ENCODE results near the gene ATP2B2. TPM values are rescaled to one million over a fixed set of nuclear protein-coding genes. Genes with fewer than 3 reads are reported as not detected.

The ATP2B2 gene
- total and polyA plus RNA-seq, 2 donors (not counting 1 experiment from before 2014, with no cell fraction given), result not detected

- ChIA-PET CTCF (no interaction called here), POLR2A (no interaction called here)
- no peak for ATAC-seq (ENCODE audit: low read depth)
- H3K27me3 ChIP-seq (replicated peaks in 1 of 4; ENCODE audit: control extremely low read depth in 1 of 4, control insufficient read depth in 3 of 4, insufficient read depth in 4 of 4, low read length in 3 of 4), result no peaks in the 10 kb centered on the region
- Mint-ChIP-seq H3K4me1 (peaks cover 7% of the 10 kb centered on the region), H3K27ac (no peak overlapping the region), H3K27me3 (peaks cover 24% of the 10 kb centered on the region), H3K4me3 (no peak overlapping the region), H3K9me3 (ENCODE audit: insufficient read depth) (no peaks in the 10 kb centered on the region)
- no peak overlapping the region for H2AFZ ChIP-seq (ENCODE audit: insufficient read depth, low read depth, low read length, poor library complexity, severe bottlenecking)
- 86% methylated on average over 3 of the region's 6 CpGs for WGBS (ENCODE audit: insufficient coverage)
- no peak overlapping the region for H3K4me3 ChIP-seq (ENCODE audit: control extremely low read depth in 1 of 5, extremely low read depth in 1 of 5, insufficient read depth in 1 of 5, low read depth in 2 of 5, low read length in 4 of 5)
- no peaks in the 10 kb centered on the region for H4K20me1 ChIP-seq (ENCODE audit: control insufficient read depth, insufficient read depth, low read length, poor library complexity, severe bottlenecking)
- H3K4me1 ChIP-seq (ENCODE audit: control insufficient read depth in 2 of 2, insufficient read depth in 2 of 2, low read length in 2 of 2), result peaks cover 0 to 11% of the 10 kb centered on the region in 2 donors
- H3K79me2 ChIP-seq (ENCODE audit: control insufficient read depth, insufficient read depth, low read length), result no peaks in the 10 kb centered on the region
- no peaks in the 10 kb centered on the region for H3K36me3 ChIP-seq (replicated peaks in 1 of 2; ENCODE audit: control extremely low read depth in 1 of 2, control insufficient read depth in 1 of 2, extremely low read depth in 1 of 2, insufficient read depth in 2 of 2, low read length in 1 of 2)
- H3K9me3 ChIP-seq (ENCODE audit: control extremely low read depth in 1 of 3, control insufficient read depth in 2 of 3, insufficient read depth in 1 of 3, low read length in 2 of 3), result peaks cover 0 to 2% (median 0%) of the 10 kb centered on the region in 3 donors
- intact Hi-C loops (cut with micrococcal nuclease), result no loop called here
- no peak for TF ChIP-seq CTCF (IDR thresholded peaks at IDR 0.05)
- TF ChIP-seq EZH2 (IDR thresholded peaks at IDR 0.05; ENCODE audit: borderline replicate concordance, insufficient read depth, low read depth, low read length, poor library complexity, severe bottlenecking), result no peak
- H3K4me2 ChIP-seq (replicated peaks; ENCODE audit: low read depth, low read length, poor library complexity, severe bottlenecking), result no peak overlapping the region
- H3K9ac ChIP-seq (ENCODE audit: low read length), result no peak overlapping the region
- DNase-seq, result no peak
- H3K27ac ChIP-seq (ENCODE audit: low read length in 2 of 2), result no peak overlapping the region
Measured at GRCh38 chr3:10547841-10548783, 42.7 kb upstream of the ATP2B2 start.

GRCh38 chr3:10547413-10547812, 42.0 kb upstream of the ATP2B2 start:
- ATAC-seq (ENCODE audit: low read depth), result no peak
- Histone ChIP-seq H4K20me1 (ENCODE audit: control insufficient read depth, insufficient read depth, low read length, poor library complexity, severe bottlenecking) (no peaks in the 10 kb centered on the region), H3K9me3 (ENCODE audit: control extremely low read depth in 1 of 3, control insufficient read depth in 2 of 3, insufficient read depth in 1 of 3, low read length in 2 of 3) (peaks cover 0 to 8% (median 0%) of the 10 kb centered on the region in 3 donors), H3K9ac (ENCODE audit: low read length) (no peak overlapping the region), H3K27me3 (replicated peaks in 1 of 4; ENCODE audit: control extremely low read depth in 1 of 4, control insufficient read depth in 3 of 4, insufficient read depth in 4 of 4, low read length in 3 of 4) (no peaks in the 10 kb centered on the region), H2AFZ (ENCODE audit: insufficient read depth, low read depth, low read length, poor library complexity, severe bottlenecking) (no peak overlapping the region), H3K27ac (ENCODE audit: low read length in 2 of 2) (no peak overlapping the region), H3K36me3 (replicated peaks in 1 of 2; ENCODE audit: control extremely low read depth in 1 of 2, control insufficient read depth in 1 of 2, extremely low read depth in 1 of 2, insufficient read depth in 2 of 2, low read length in 1 of 2) (no peaks in the 10 kb centered on the region), H3K79me2 (ENCODE audit: control insufficient read depth, insufficient read depth, low read length) (no peaks in the 10 kb centered on the region), H3K4me2 (replicated peaks; ENCODE audit: low read depth, low read length, poor library complexity, severe bottlenecking) (no peak overlapping the region), H3K4me1 (ENCODE audit: control insufficient read depth in 2 of 2, insufficient read depth in 2 of 2, low read length in 2 of 2) (peaks cover 0 to 7% of the 10 kb centered on the region in 2 donors), H3K4me3 (ENCODE audit: control extremely low read depth in 1 of 5, extremely low read depth in 1 of 5, insufficient read depth in 1 of 5, low read depth in 2 of 5, low read length in 4 of 5) (no peak overlapping the region)
- H3K27ac Mint-ChIP-seq, result no peak overlapping the region
- H3K4me1 Mint-ChIP-seq, result peaks cover 5% of the 10 kb centered on the region
- DNase-seq, result no peak
- H3K4me3 Mint-ChIP-seq, result no peak overlapping the region
- TF ChIP-seq EZH2 (IDR thresholded peaks at IDR 0.05; ENCODE audit: borderline replicate concordance, insufficient read depth, low read depth, low read length, poor library complexity, severe bottlenecking) (no peak), CTCF (IDR thresholded peaks at IDR 0.05) (no peak)
- intact Hi-C loops (cut with micrococcal nuclease), result no loop called here
- H3K27me3 Mint-ChIP-seq, result peaks cover 24% of the 10 kb centered on the region
- CTCF ChIA-PET, result no interaction called here
- WGBS (ENCODE audit: insufficient coverage), result 100% methylated on average over 1 of the region's 7 CpGs
- POLR2A ChIA-PET, result no interaction called here
- H3K9me3 Mint-ChIP-seq (ENCODE audit: insufficient read depth), result no peaks in the 10 kb centered on the region

Data from B cell (primary cell).